Activated T-cell treated with anti-CD3 and anti-CD28 coated beads, Interleukin-2, amount 50 U/mL, for 4 hours (primary cell): ENCODE data around the gene FHL3. TPM values are rescaled to one million over a fixed set of nuclear protein-coding genes. Genes with fewer than 3 reads are reported as not detected.
"Not testable (repeated sequence)": the region's sequence is repeated elsewhere in the genome, so short reads cannot be mapped to it uniquely, and the experiment has no call there.

Source experiments
- ATAC-seq, 2 donors: fragments of 200-7000 bp; cut with Tn5 transposase; one replicate each; pipeline ENCODE4 v1.10.0; 2021
- DNase-seq: peaks from one replicate; pipeline ENCODE4 v3.0.0-alpha.2; 2020
- H3K27me3 Mint-ChIP-seq: one replicate; pipeline ENCODE4 v1.8.0; 2021; ENCODE audit warnings: low read depth, mixed read lengths
- H3K36me3 Mint-ChIP-seq: one replicate; pipeline ENCODE4 v1.8.0; 2022; ENCODE audit warnings: mixed read lengths; ENCODE audit not compliant: insufficient read depth
- H3K4me1 Mint-ChIP-seq: one replicate; pipeline ENCODE4 v1.8.0; 2021; ENCODE audit warnings: low read depth, mixed read lengths
- H3K4me3 Mint-ChIP-seq: one replicate; pipeline ENCODE4 v1.8.0; 2021; ENCODE audit warnings: mild to moderate bottlenecking, moderate library complexity, mixed read lengths
- H3K9me3 Mint-ChIP-seq: one replicate; pipeline ENCODE4 v1.8.0; 2021; ENCODE audit warnings: mixed read lengths
- total RNA-seq, 3 donors: library from RNA; stranded (reverse); gene quantifications; one replicate each; pipeline ENCODE4 v1.2.1, GENCODE V29; 2021

FHL3 gene
- total RNA-seq, 3 donors from 2014 or later = 15.9 to 33.8 (median 26.9) TPM

GRCh38 chr1:37997256-37998088, 7.8 kb downstream of the FHL3 start:
- ATAC-seq (no peak), DNase-seq (no peak)
- H3K4me1 Mint-ChIP-seq = peaks cover 45% of the 10 kb centered on the region
- no peaks in the 10 kb centered on the region for H3K9me3 Mint-ChIP-seq
- no peak overlapping the region for H3K4me3 Mint-ChIP-seq
- peaks cover 1% of the 10 kb centered on the region for H3K36me3 Mint-ChIP-seq
- no peaks in the 10 kb centered on the region for H3K27me3 Mint-ChIP-seq

- H3K36me3 Mint-ChIP-seq = peaks cover 1% of the 10 kb centered on the region
- H3K4me3 Mint-ChIP-seq = peak overlapping the region; percentile 77
- DNase-seq (no peak), ATAC-seq (peak in 1 of 2 donors; percentile 62)
- no peaks in the 10 kb centered on the region for H3K9me3 Mint-ChIP-seq
- H3K4me1 Mint-ChIP-seq = peaks cover 41% of the 10 kb centered on the region
- H3K27me3 Mint-ChIP-seq = no peaks in the 10 kb centered on the region
These were observed 9.5 kb downstream of the FHL3 start for GRCh38 chr1:37995751-37996345.

GRCh38 chr1:37994886-37995566, 10.3 kb downstream of the FHL3 start:
- peaks cover 38% of the 10 kb centered on the region for H3K4me1 Mint-ChIP-seq
- H3K36me3 Mint-ChIP-seq = peaks cover 1% of the 10 kb centered on the region
- ATAC-seq = peak in 1 of 2 donors; percentile 8
- peak overlapping the region; percentile 77 for H3K4me3 Mint-ChIP-seq
- H3K9me3 Mint-ChIP-seq = no peaks in the 10 kb centered on the region
- H3K27me3 Mint-ChIP-seq = no peaks in the 10 kb centered on the region
- no peak for DNase-seq

GRCh38 chr1:37989361-37989930, 15.9 kb downstream of the FHL3 start:
- DNase-seq = peak; percentile 35
- H3K4me3 Mint-ChIP-seq = peak overlapping the region; percentile 93
- peaks cover 19% of the 10 kb centered on the region for H3K4me1 Mint-ChIP-seq
- H3K36me3 Mint-ChIP-seq = peaks cover 10% of the 10 kb centered on the region
- ATAC-seq = peak; percentile 52 to 60
- H3K27me3 Mint-ChIP-seq = no peaks in the 10 kb centered on the region
- H3K9me3 Mint-ChIP-seq = no peaks in the 10 kb centered on the region

- Mint-ChIP-seq H3K36me3 (peaks cover 13% of the 10 kb centered on the region), H3K4me3 (peak overlapping the region; percentile 93), H3K4me1 (peaks cover 16% of the 10 kb centered on the region), H3K27me3 (no peaks in the 10 kb centered on the region), H3K9me3 (no peaks in the 10 kb centered on the region)
- DNase-seq (no peak), ATAC-seq (no peak)
These were observed 17.6 kb downstream of the FHL3 start for GRCh38 chr1:37987679-37988078.

- no peak overlapping the region for H3K4me3 Mint-ChIP-seq
- H3K9me3 Mint-ChIP-seq = no peaks in the 10 kb centered on the region
- no peaks in the 10 kb centered on the region for H3K27me3 Mint-ChIP-seq
- peaks cover 9% of the 10 kb centered on the region for H3K4me1 Mint-ChIP-seq
- DNase-seq (no peak), ATAC-seq (no peak)
- H3K36me3 Mint-ChIP-seq = peaks cover 39% of the 10 kb centered on the region
These were observed 21.8 kb downstream of the FHL3 start for GRCh38 chr1:37983546-37983945.

GRCh38 chr1:37978541-37978940, 26.8 kb downstream of the FHL3 start:
- no peak overlapping the region for H3K4me3 Mint-ChIP-seq
- no peaks in the 10 kb centered on the region for H3K27me3 Mint-ChIP-seq
- H3K4me1 Mint-ChIP-seq = no peaks in the 10 kb centered on the region
- ATAC-seq = no peak
- H3K9me3 Mint-ChIP-seq = no peaks in the 10 kb centered on the region
- DNase-seq = no peak
- H3K36me3 Mint-ChIP-seq = peaks cover 52% of the 10 kb centered on the region

GRCh38 chr1:37975083-37975482, 30.2 kb downstream of the FHL3 start:
- Mint-ChIP-seq H3K36me3 (peaks cover 62% of the 10 kb centered on the region), H3K4me1 (peaks cover 20% of the 10 kb centered on the region)
- not testable (repeated sequence) for H3K9me3 Mint-ChIP-seq, H3K4me3 Mint-ChIP-seq, ATAC-seq, H3K27me3 Mint-ChIP-seq, DNase-seq

GRCh38 chr1:37974567-37974966, 30.7 kb downstream of the FHL3 start:
- H3K9me3 Mint-ChIP-seq = no peaks in the 10 kb centered on the region
- no peak for DNase-seq
- ATAC-seq = no peak
- H3K36me3 Mint-ChIP-seq = peaks cover 62% of the 10 kb centered on the region
- H3K4me1 Mint-ChIP-seq = peaks cover 20% of the 10 kb centered on the region
- H3K4me3 Mint-ChIP-seq = no peak overlapping the region
- H3K27me3 Mint-ChIP-seq = no peaks in the 10 kb centered on the region

GRCh38 chr1:37973684-37974083, 31.6 kb downstream of the FHL3 start:
- ATAC-seq, H3K27me3 Mint-ChIP-seq, H3K9me3 Mint-ChIP-seq, H3K4me3 Mint-ChIP-seq, DNase-seq: not testable (repeated sequence)
- peaks cover 20% of the 10 kb centered on the region for H3K4me1 Mint-ChIP-seq
- H3K36me3 Mint-ChIP-seq = peaks cover 61% of the 10 kb centered on the region

GRCh38 chr1:37965301-37965700, 40.0 kb downstream of the FHL3 start:
- H3K27me3 Mint-ChIP-seq = no peaks in the 10 kb centered on the region
- H3K9me3 Mint-ChIP-seq = no peaks in the 10 kb centered on the region
- ATAC-seq (no peak), DNase-seq (no peak)
- H3K4me3 Mint-ChIP-seq = no peak overlapping the region
- H3K4me1 Mint-ChIP-seq = no peaks in the 10 kb centered on the region
- H3K36me3 Mint-ChIP-seq = peaks cover 32% of the 10 kb centered on the region

- not testable (repeated sequence) for H3K4me1 Mint-ChIP-seq, H3K9me3 Mint-ChIP-seq, H3K4me3 Mint-ChIP-seq, H3K27me3 Mint-ChIP-seq, ATAC-seq, DNase-seq
- H3K36me3 Mint-ChIP-seq = peaks cover 26% of the 10 kb centered on the region
These were observed 41.2 kb downstream of the FHL3 start for GRCh38 chr1:37964106-37964505.

- H3K27me3 Mint-ChIP-seq = no peaks in the 10 kb centered on the region
- ATAC-seq (no peak), DNase-seq (no peak)
- no peak overlapping the region for H3K4me3 Mint-ChIP-seq
- H3K4me1 Mint-ChIP-seq = no peaks in the 10 kb centered on the region
- H3K36me3 Mint-ChIP-seq = peaks cover 24% of the 10 kb centered on the region
- H3K9me3 Mint-ChIP-seq = no peaks in the 10 kb centered on the region
These were observed 46.6 kb downstream of the FHL3 start for GRCh38 chr1:37958690-37959089.

GRCh38 chr1:37955685-37956084, 49.6 kb downstream of the FHL3 start:
- Mint-ChIP-seq H3K4me3 (no peak overlapping the region), H3K27me3 (no peaks in the 10 kb centered on the region), H3K4me1 (no peaks in the 10 kb centered on the region), H3K36me3 (peaks cover 19% of the 10 kb centered on the region), H3K9me3 (no peaks in the 10 kb centered on the region)
- ATAC-seq (no peak), DNase-seq (no peak)
